GM18858 (cell line): ENCODE results near the gene SLC36A4.
"Not testable (repeated sequence)": the region's sequence is repeated elsewhere in the genome, so short reads cannot be mapped to it uniquely, and the experiment has no call there.

ENCODE experiments used
- ATAC-seq: cut with Tn5 transposase; IDR thresholded peaks from one replicate; pipeline ENCODE4 v1.9.1; 2021; ENCODE audit not compliant: unreplicated experiment

SLC36A4 gene

GRCh38 chr11:93197380-93198214 is at the start of gene SLC36A4:
Gene SLC36A4, minus strand, starts transcription at chr11:93197991. Its CDS starts 159 bp downstream, at chr11:93197832.
- ATAC-seq = peak; percentile 75

GRCh38 chr11:93246790-93247189 is 49.0 kb upstream of the SLC36A4 start:
- not testable (repeated sequence) for ATAC-seq

- no peak for ATAC-seq
These were observed 46.2 kb upstream of the SLC36A4 start for GRCh38 chr11:93244018-93244417.

DNA sequence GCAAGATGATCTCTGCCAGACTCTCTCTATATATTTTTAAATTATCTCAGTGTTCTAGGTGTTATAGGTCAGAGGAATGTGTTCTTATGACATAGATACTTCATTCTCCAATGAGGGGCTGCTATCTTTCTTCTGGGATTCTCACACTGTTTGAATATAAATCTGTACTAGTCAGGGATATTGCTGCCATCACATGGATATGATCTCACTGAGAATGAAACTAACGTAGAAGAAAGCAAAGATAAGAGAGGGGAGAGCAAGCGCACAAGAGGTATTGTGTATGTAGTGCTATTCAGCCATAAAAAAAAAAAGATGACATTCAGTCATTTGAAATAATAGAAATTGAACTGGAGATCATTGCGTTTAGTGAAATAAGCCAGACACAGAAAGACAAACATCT is 42.2 kb upstream of the SLC36A4 start:
- no peak for ATAC-seq

DNA sequence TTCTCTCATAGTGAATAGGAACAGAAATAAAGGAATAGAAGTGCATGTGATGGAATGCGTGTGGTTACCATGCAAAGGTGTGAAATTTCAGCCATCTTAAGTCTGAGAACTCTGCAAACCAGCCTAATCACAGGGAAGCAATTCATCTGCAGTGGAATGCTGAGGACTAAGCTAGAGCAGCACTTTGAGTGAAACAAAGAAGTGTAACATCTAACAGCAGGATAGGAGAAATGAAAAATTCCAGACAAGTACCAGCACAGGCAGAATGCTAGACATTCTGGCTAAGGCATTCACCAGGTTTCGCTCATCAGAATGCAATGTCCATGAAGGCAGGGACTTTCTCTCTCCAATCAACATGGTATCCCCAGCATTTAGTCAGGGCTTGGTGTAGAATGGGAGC is 41.2 kb upstream of the SLC36A4 start:
- ATAC-seq = no peak

DNA sequence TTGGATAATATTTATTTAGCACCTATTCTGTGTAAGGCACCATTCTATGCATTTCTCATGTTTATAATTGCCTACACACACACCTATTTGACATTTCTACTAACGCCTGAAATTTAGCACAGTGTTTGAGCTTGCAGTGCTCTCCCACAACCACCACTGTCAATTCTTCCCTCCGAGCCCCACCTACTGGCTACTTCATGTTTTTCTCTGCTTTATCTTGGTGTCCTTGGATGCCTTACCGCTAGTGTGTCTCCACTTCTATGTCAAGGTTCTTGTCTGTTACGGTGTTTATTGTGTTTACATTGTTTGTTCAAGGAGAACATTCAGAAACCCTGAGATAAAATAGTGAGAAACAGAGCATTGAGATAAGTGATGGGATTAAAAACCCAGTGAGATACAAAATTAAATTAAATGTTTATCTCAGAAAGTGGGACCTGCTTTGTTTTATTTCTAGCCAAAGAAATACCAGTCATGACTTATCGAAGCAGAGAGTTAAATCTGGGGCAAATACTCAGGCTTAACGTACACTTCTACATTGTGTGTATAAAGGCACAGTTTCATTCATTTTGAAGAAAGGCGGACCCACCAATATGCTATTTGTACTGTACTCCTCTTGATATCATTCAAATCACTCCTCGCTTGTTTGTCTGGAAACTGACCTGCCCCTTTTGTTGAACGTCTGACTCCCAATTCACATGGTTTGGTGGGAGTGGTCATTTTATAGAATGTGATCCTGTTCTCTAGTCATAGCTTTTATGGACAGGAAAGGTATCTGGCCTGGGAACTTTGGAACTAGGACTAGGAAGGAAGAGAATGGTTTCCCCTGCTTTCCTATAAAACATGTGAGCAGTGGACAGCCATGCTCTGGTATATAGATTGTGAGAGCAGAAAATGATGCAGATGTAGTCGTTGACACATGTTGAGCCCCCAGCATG is 39.2 kb upstream of the SLC36A4 start:
- peak; percentile 67 for ATAC-seq

DNA sequence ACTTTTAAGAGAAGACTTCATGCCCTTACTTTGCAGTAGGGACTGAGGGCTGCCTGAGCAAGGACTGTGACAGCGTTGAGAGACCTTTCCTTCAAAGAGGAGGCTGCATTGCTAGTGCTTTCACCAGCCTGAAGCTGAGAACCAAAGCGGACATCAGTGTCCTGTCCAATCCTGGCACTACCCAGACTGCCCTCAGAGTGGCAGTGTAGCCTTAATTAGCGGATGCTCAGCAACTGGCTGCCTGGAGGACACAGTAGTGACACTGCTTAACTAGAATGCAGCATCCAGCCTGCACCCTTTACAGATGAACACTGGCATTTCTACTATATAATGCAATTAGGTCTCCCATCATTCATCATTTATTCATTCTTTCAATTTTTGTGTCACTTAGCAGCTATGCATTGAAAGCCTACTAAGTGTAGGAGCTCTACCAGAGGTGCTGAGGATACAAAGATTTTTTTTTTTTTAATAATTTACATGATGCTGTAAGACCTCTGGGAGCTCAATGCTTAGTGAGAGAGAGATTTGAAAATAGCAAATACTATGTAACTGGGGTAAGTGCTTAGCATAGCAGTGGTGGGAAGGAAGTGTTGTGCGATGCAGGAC is 36.9 kb upstream of the SLC36A4 start:
- ATAC-seq = peak; percentile 98

GRCh38 chr11:93229876-93230275 is 32.1 kb upstream of the SLC36A4 start:
- no peak for ATAC-seq

GRCh38 chr11:93225662-93226061 is 27.9 kb upstream of the SLC36A4 start:
- no peak for ATAC-seq

- ATAC-seq = no peak
These were observed 23.7 kb upstream of the SLC36A4 start for GRCh38 chr11:93221539-93221938.

DNA sequence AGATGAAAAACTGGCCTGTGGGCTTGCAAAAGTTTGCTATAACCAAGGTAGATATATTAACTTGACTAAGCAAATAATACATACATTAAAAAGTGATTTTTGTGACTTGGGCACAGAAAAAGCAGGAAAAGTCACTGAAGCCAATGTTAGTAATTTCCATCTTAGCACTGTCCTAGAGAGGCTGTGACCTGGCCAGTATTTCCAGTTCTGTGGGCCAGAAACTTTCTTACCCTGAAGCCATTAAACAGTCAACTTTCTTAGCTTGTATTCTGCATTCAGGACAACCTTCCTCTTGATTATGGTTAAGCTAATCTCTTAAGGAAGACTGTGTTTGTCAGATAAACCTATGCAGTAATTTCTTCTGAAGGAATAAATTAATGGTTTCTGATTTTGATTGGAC is 22.3 kb upstream of the SLC36A4 start:
- ATAC-seq = no peak

- peak; percentile 68 for ATAC-seq
These were observed 21.6 kb upstream of the SLC36A4 start for GRCh38 chr11:93219440-93219839.

GRCh38 chr11:93216511-93217101 is 18.8 kb upstream of the SLC36A4 start:
- ATAC-seq = no peak

GRCh38 chr11:93213622-93214021 is 15.8 kb upstream of the SLC36A4 start:
- no peak for ATAC-seq

GRCh38 chr11:93212094-93212493 is 14.3 kb upstream of the SLC36A4 start:
- no peak for ATAC-seq

GRCh38 chr11:93209466-93209865 is 11.7 kb upstream of the SLC36A4 start:
- ATAC-seq = no peak

DNA sequence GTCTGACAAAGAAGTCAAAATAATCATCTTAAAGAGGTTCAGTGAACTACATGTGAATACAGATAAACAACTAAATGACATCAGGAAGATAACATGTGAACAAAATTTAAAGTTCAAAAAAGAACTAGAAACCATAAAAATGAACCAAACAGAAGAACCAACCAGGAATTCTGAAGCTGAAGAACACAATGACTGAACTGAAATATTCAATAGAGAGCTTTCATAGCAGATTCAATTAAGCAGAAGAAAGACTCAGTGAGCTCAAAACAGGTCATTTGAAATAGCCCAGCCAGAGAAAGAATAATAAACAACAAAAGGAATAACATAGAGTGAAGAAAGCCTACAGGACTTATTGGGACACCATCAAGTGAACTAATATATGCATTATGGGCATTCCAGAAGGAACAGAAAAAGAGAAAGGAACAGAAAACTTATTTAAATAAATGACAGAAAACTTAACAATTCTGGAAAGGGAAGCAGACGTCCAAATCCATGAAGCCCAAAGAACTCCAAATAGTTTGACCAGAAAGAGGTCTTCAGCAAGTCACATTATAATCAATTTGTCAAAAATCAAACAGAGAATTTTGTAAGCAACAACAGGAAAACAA is 11.0 kb upstream of the SLC36A4 start:
- no peak for ATAC-seq

DNA sequence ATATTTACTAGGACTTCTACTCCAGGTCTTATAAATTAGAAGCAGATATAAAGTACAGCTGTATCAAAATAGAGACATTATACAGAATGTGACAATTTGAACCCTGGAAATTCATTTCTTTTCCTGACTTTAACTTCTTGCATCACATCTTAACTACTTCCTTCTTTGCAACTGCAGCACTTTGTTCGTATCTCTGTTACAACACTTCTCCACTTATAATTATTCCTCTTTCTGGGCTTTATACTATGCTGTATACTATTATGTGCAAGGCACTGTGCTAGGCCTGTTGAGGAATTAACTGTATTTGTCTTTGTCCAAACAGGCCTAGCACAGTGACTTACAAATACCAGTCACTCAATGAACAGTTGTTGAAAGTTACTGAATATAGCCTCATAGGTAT is 1.8 kb upstream of the SLC36A4 start:
- ATAC-seq = no peak

DNA sequence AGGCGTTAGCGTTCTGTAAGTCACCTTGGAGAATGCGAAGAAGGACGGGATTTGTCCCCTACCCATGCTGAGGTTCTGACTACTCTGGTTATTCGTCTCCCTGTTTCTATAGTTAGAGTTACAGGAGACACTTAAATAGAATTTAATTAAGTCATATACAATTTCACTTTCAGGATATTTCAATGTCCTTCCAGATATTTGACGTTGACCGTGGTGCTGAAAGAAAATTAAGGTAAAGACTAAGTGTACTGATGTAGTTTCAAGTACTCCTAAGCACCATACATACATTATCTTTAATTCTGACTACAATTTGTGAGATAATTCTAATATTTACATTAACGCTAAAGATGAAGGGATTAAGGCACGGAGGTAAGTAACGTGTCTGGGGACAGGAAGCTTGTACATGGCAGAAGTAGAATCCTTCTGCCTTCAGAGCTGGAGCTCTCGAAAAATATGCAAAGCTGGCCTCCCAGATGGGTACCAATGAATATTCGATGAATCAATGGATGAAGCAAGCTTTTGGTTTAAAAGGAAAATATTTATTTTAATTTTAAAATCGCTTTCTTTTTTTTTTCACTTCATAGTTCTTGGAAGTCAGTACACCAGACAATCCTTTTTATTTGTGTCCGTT is 539 bp upstream of the SLC36A4 start:
- ATAC-seq = no peak

DNA sequence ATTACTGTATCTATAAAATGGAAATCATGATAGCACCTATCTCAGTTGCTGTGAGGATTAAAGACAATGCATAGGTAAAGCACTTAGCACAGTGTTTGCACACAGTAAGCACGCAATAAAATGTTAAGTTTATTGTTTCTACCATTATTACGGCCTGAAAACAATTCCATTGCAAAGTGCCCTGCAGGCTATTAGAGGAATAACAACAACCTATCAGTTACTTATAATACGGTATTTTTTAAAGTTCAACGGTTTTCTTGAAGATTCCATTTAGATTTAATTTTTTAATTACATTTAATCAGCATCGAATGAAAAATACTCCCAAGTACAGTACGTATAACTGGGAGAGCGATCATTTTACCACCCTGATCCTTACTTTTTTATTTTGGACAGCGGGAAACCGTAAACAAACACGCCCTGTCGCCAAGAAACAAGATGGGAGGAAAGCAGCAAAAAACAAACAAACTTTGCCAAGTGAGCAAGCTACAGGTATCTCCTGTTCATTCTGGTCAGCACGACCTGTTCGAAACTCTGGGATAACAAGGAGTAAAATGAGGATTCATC is 893 bp downstream of the SLC36A4 start:
- ATAC-seq = peak; percentile 24
